Activated T-helper 2 cell treated with anti-CD3 and anti-CD28 coated beads, Interferon-gamma antibody, Interleukin-2, Interleukin-4, amounts not matched to agents 10 μg/mL and 5 μg/mL and 100 μg/mL, durations not matched to agents 14 hours and 24 hours and 36 hours (primary cell): Measurements from ENCODE around the gene MAP3K15. TPM values are rescaled to one million over a fixed set of nuclear protein-coding genes. Genes with fewer than 3 reads are reported as not detected.

Source experiments
- DNase-seq: peaks from one replicate; pipeline ENCODE4 v3.0.0; 2021; ENCODE audit warnings: low spot score
- H3K27ac Mint-ChIP-seq: one replicate; pipeline ENCODE4 v1.8.0; 2021; ENCODE audit warnings: mixed read lengths
- H3K27me3 Mint-ChIP-seq: one replicate; pipeline ENCODE4 v1.8.0; 2021; ENCODE audit warnings: low read depth, mixed read lengths
- H3K36me3 Mint-ChIP-seq: one replicate; pipeline ENCODE4 v1.8.0; 2021; ENCODE audit warnings: low read depth, mixed read lengths
- H3K4me1 Mint-ChIP-seq: one replicate; pipeline ENCODE4 v1.8.0; 2021; ENCODE audit warnings: low read depth, mixed read lengths
- H3K4me3 Mint-ChIP-seq: one replicate; pipeline ENCODE4 v1.8.0; 2021; ENCODE audit warnings: low read depth, mild to moderate bottlenecking, moderate library complexity, mixed read lengths
- H3K9me3 Mint-ChIP-seq: one replicate; pipeline ENCODE4 v1.8.0; 2021; ENCODE audit warnings: mixed read lengths
- intact Hi-C: fragments of 100-400 bp; cut with micrococcal nuclease; formaldehyde crosslinking; loops from one replicate; pipeline ENCODE4 v1.15.1; 2023
- total RNA-seq: library from RNA; stranded (reverse); gene quantifications from 2 replicates; pipeline ENCODE4 v1.2.3, GENCODE V29; 2022

MAP3K15 gene
- 0.94 and 1.1 TPM in 2 replicates for total RNA-seq

DNA sequence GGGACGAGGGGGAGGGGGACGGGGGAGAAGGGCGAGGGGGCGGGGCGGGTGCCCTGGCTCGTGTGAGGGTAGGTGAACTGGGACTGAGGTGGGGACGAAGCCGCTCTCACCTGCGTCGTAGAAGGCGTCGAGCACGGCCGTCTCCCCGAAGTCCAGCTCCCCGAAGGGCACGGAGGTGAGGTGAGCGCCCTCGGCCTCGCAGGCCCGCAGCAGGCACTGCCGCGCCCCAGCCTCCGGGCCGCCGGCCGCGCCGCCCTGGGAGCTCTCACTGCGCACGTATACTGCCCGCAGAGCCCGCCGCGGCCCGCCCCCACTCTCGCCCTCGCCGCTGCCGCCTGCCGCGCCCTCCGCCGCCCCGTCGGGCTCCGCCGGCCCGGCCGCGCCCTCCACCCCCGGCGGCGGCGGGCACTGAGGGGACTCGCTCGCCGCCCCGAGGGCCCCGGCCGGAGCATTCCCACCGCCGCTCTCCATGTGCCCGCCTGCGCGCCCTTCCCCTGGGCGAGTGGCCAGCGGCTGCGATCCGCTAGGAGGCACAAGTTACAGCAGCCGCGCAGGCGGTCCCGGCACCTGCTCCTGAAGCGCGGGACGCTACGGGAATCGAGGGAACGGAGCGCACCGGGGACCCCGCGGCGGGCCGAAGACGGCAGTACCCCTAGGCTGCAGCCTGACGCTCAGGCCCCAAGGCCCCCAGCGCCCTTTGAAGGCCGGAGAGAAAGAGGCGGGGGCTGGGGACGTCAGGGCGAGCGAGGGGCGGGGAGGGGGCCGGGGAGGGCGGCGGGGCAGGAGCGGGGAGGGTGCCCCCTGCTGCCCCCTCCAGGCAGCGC, at the start of gene MAP3K15:
Gene MAP3K15, minus strand, starts transcription at position 718 of the 824 bp plus-strand sequence. Its CDS starts 247 bp downstream, at position 471.
- H3K36me3 Mint-ChIP-seq: no peaks in the 10 kb centered on the region
- peak; percentile 8 for DNase-seq
- no peak within 1 kb of the TSS for H3K27ac Mint-ChIP-seq
- no peaks in the 10 kb centered on the region for H3K9me3 Mint-ChIP-seq
- H3K4me3 Mint-ChIP-seq: peak within 1 kb of the TSS; percentile 56
- intact Hi-C loops: no loop called here
- H3K4me1 Mint-ChIP-seq: no peaks in the 10 kb centered on the region
- peaks cover 33% of the 10 kb centered on the region for H3K27me3 Mint-ChIP-seq

DNA sequence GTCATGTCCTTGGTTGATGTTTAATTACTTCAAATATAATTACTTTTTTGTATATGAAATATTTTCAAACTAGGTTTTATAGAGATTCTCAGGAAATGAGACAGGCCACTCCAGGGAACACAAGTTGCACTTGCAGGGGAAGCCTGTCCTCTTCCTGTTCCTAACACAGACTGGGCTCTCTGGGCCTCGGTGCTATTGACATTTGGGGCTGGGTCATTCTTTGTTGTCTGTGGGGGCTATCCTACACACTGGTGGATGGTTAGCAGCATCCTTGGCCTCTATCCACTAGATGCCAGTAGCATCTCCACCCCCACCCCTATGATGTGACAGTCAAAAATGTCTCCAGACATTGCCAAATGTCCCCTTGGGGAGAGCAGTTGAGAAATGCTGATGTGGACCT, 49.3 kb upstream of the MAP3K15 start:
- Mint-ChIP-seq H3K36me3 (peaks cover 38% of the 10 kb centered on the region), H3K27ac (no peak overlapping the region), H3K27me3 (no peaks in the 10 kb centered on the region), H3K9me3 (no peaks in the 10 kb centered on the region), H3K4me3 (no peak overlapping the region), H3K4me1 (peaks cover 29% of the 10 kb centered on the region)
- intact Hi-C loops: loop anchor here (5.0 kb wide), 1 partner anchor 118 kb away; no protein-coding TSS in a partner anchor
- no peak for DNase-seq

GRCh38 chrX:19563746-19564145, 48.4 kb upstream of the MAP3K15 start:
- peak overlapping the region; percentile 78 for H3K27ac Mint-ChIP-seq
- peaks cover 34% of the 10 kb centered on the region for H3K36me3 Mint-ChIP-seq
- H3K27me3 Mint-ChIP-seq: no peaks in the 10 kb centered on the region
- H3K4me3 Mint-ChIP-seq: no peak overlapping the region
- H3K9me3 Mint-ChIP-seq: no peaks in the 10 kb centered on the region
- H3K4me1 Mint-ChIP-seq: peaks cover 29% of the 10 kb centered on the region
- no peak for DNase-seq
- intact Hi-C loops: no loop called here

GRCh38 chrX:19563327-19563726, 48.0 kb upstream of the MAP3K15 start:
- Mint-ChIP-seq H3K27ac (peak overlapping the region; percentile 78), H3K4me1 (peaks cover 27% of the 10 kb centered on the region)

GRCh38 chrX:19560611-19561010, 45.3 kb upstream of the MAP3K15 start:
- no peaks in the 10 kb centered on the region for H3K27me3 Mint-ChIP-seq
- peaks cover 15% of the 10 kb centered on the region for H3K36me3 Mint-ChIP-seq
- H3K27ac Mint-ChIP-seq: no peak overlapping the region

More at GRCh38 chrX:19563327-19563726, 48.0 kb upstream of the MAP3K15 start:
- DNase-seq: no peak
- Mint-ChIP-seq H3K9me3 (no peaks in the 10 kb centered on the region), H3K4me3 (no peak overlapping the region), H3K27me3 (no peaks in the 10 kb centered on the region), H3K36me3 (peaks cover 30% of the 10 kb centered on the region)
- intact Hi-C loops: no loop called here

DNA sequence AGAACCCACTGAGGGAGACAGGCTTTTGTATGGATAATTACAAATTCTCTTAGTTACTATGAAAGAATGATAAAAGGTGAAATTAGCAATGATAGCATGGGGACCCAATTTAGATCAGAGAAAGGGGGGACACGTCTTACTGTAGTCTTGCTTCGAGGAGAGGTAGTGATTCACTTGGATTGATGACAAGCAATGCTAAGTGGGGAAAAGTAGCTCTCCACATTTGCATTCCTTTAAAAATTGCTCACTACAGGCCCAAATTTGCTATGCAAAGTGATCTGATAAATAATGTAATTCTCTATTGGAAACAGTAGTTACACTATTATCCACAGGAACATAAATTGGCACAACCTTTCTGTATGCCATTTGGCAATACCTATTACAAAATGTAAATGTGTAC, 42.5 kb upstream of the MAP3K15 start:
- H3K27me3 Mint-ChIP-seq: no peaks in the 10 kb centered on the region
- intact Hi-C loops: loop anchor here (5.0 to 10.0 kb wide), 2 partner anchors 67 to 1039 kb away; no protein-coding TSS in a partner anchor
- no peak overlapping the region for H3K4me3 Mint-ChIP-seq
- H3K36me3 Mint-ChIP-seq: peaks cover 3% of the 10 kb centered on the region
- no peaks in the 10 kb centered on the region for H3K9me3 Mint-ChIP-seq
- no peak for DNase-seq
- no peak overlapping the region for H3K27ac Mint-ChIP-seq
- peaks cover 20% of the 10 kb centered on the region for H3K4me1 Mint-ChIP-seq

More at GRCh38 chrX:19560611-19561010, 45.3 kb upstream of the MAP3K15 start:
- no peak for DNase-seq
- no peaks in the 10 kb centered on the region for H3K9me3 Mint-ChIP-seq
- no peak overlapping the region for H3K4me3 Mint-ChIP-seq
- H3K4me1 Mint-ChIP-seq: peaks cover 23% of the 10 kb centered on the region
- intact Hi-C loops: no loop called here

GRCh38 chrX:19556202-19556601, 40.9 kb upstream of the MAP3K15 start:
- intact Hi-C loops: loop anchor here (5.0 to 10.0 kb wide), 2 partner anchors 69 to 1041 kb away; no protein-coding TSS in a partner anchor
- no peaks in the 10 kb centered on the region for H3K9me3 Mint-ChIP-seq
- no peak overlapping the region for H3K27ac Mint-ChIP-seq
- DNase-seq: no peak
- H3K27me3 Mint-ChIP-seq: no peaks in the 10 kb centered on the region
- H3K4me1 Mint-ChIP-seq: peaks cover 30% of the 10 kb centered on the region
- peaks cover 2% of the 10 kb centered on the region for H3K36me3 Mint-ChIP-seq
- no peak overlapping the region for H3K4me3 Mint-ChIP-seq

DNA sequence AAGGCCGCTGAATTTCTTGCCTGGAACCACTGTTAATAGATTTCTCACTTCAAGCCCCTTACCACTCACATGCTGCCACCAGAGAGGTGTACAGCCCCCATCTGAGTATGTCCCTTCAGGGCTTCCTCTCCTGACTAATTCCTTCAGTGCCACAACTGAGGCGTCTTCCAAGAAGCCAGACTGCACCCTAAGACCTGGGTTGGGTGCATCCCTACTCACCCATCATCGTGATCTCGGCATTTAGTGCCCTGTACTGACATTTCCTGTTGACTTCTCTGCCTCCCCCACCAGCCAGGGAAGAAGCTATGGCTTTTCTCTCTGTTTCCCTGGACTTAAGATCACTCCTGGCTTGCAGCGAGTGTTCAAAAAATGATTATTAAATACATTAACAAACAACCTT, 40.4 kb upstream of the MAP3K15 start:
- Mint-ChIP-seq H3K4me3 (no peak overlapping the region), H3K27ac (peak overlapping the region; percentile 76), H3K9me3 (no peaks in the 10 kb centered on the region), H3K4me1 (peaks cover 31% of the 10 kb centered on the region), H3K27me3 (no peaks in the 10 kb centered on the region), H3K36me3 (peaks cover 2% of the 10 kb centered on the region)
- intact Hi-C loops: loop anchor here (1.0 to 10.0 kb wide), 4 partner anchors 11 to 1042 kb away; no protein-coding TSS in a partner anchor
- DNase-seq: no peak

DNA sequence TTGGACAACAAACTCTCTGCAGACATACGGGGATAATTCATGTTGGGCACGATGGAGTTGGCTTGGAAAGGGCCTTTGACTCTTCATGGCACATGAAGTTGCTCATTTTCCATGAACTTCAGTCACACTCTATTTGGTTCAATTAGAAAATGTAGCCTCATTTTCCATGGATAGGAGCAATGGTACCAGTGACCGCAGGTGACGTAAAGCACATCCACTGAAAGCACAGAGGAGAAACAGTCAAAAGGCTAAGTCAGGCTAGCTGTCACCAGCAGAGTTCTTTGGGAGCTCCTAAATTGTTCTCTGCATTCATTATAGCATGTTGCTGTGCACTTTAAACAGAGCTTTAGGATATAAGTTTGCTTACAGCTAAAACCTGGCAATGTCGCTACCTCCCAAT, 39.9 kb upstream of the MAP3K15 start:
- H3K27ac Mint-ChIP-seq: peak overlapping the region; percentile 76
- no peaks in the 10 kb centered on the region for H3K27me3 Mint-ChIP-seq
- peaks cover 35% of the 10 kb centered on the region for H3K4me1 Mint-ChIP-seq
- H3K36me3 Mint-ChIP-seq: peaks cover 2% of the 10 kb centered on the region
- intact Hi-C loops: loop anchor here (1.0 to 10.0 kb wide), 4 partner anchors 11 to 1042 kb away; no protein-coding TSS in a partner anchor
- no peak overlapping the region for H3K4me3 Mint-ChIP-seq
- no peak for DNase-seq
- no peaks in the 10 kb centered on the region for H3K9me3 Mint-ChIP-seq

- no peaks in the 10 kb centered on the region for H3K9me3 Mint-ChIP-seq
- H3K4me3 Mint-ChIP-seq: no peak overlapping the region
- peak overlapping the region; percentile 76 for H3K27ac Mint-ChIP-seq
- intact Hi-C loops: loop anchor here (1.0 to 10.0 kb wide), 4 partner anchors 12 to 1043 kb away; no protein-coding TSS in a partner anchor
- no peaks in the 10 kb centered on the region for H3K27me3 Mint-ChIP-seq
- no peak for DNase-seq
- peaks cover 7% of the 10 kb centered on the region for H3K36me3 Mint-ChIP-seq
- H3K4me1 Mint-ChIP-seq: peaks cover 40% of the 10 kb centered on the region
Observed at GRCh38 chrX:19554786-19555185, 39.5 kb upstream of the MAP3K15 start.

GRCh38 chrX:19552793-19553192, 37.5 kb upstream of the MAP3K15 start:
- H3K27me3 Mint-ChIP-seq: no peaks in the 10 kb centered on the region
- no peak for DNase-seq
- H3K9me3 Mint-ChIP-seq: no peaks in the 10 kb centered on the region
- no peak overlapping the region for H3K27ac Mint-ChIP-seq
- peaks cover 24% of the 10 kb centered on the region for H3K36me3 Mint-ChIP-seq
- intact Hi-C loops: loop anchor here (10.0 kb wide), 1 partner anchor 72 kb away; no protein-coding TSS in a partner anchor
- peaks cover 55% of the 10 kb centered on the region for H3K4me1 Mint-ChIP-seq
- no peak overlapping the region for H3K4me3 Mint-ChIP-seq

GRCh38 chrX:19549838-19550237, 34.5 kb upstream of the MAP3K15 start:
- Mint-ChIP-seq H3K27me3 (no peaks in the 10 kb centered on the region), H3K36me3 (peaks cover 47% of the 10 kb centered on the region), H3K4me1 (peaks cover 35% of the 10 kb centered on the region), H3K27ac (peak overlapping the region; percentile 80), H3K4me3 (peak overlapping the region; percentile 54), H3K9me3 (no peaks in the 10 kb centered on the region)
- DNase-seq: no peak
- intact Hi-C loops: loop anchor here (5.0 to 10.0 kb wide), 2 partner anchors 75 to 337 kb away; partner anchors contain the start of gene SH3KBP1

DNA sequence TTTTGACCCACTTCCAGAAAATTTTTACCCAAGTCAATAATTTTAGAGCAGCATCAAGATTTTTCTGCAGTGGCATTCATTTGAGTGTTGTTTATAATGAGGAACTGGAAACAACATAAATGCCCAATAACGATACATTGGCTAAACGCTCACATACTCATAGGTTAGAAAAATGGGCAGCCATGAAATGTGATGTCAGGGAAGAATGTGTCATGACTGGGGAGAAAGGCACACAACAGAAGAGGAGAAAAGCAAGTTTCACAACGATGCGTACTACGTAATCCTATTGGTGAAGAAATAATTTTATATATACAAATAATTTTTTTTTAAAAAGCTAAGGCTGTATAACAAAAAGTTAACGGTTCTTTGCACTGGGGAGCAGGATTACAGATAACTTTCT, 33.6 kb upstream of the MAP3K15 start:
- Mint-ChIP-seq H3K27me3 (no peaks in the 10 kb centered on the region), H3K36me3 (peaks cover 53% of the 10 kb centered on the region), H3K9me3 (no peaks in the 10 kb centered on the region), H3K4me1 (peaks cover 39% of the 10 kb centered on the region), H3K27ac (peak overlapping the region; percentile 84), H3K4me3 (no peak overlapping the region)
- no peak for DNase-seq
- intact Hi-C loops: loop anchor here (5.0 kb wide), 1 partner anchor 338 kb away; the partner anchor contains the start of gene SH3KBP1
